Measurements from ENCODE around the gene ALOXE3. TPM values are rescaled to one million over a fixed set of nuclear protein-coding genes. Genes with fewer than 3 reads are reported as not detected.

The ALOXE3 gene
- total and polyA plus RNA-seq, 4 donors = 0.12 to 0.68 (median 0.28) TPM; not detected in 1

- ATAC-seq (ENCODE audit: insufficient read depth, low FRiP score) = peak; percentile 35
- WGBS, 2 donors = 51 to 55% methylated on average over 9 of the region's 9 CpGs
Measured at GRCh38 chr17:8068736-8069586, 49.4 kb downstream of the ALOXE3 start.

GRCh38 chr17:8067806-8068205 is 50.5 kb downstream of the ALOXE3 start:
- 57 to 62% methylated on average over 4 of the region's 4 CpGs for WGBS, 2 donors
- no peaks in the 10 kb centered on the region for H3K36me3 ChIP-seq (ENCODE audit: control insufficient read depth in 4 of 4, insufficient read depth in 4 of 4, low read length in 4 of 4)
- ATAC-seq (ENCODE audit: insufficient read depth, low FRiP score) (no peak), DNase-seq (no peak)
- no peak overlapping the region for H3K27ac ChIP-seq (ENCODE audit: low read depth in 1 of 2, low read length in 1 of 2)
- no peak for TF ChIP-seq CTCF (IDR thresholded peaks at IDR 0.05; ENCODE audit: control extremely low read depth, extremely low read depth)
- no peaks in the 10 kb centered on the region for H3K9me3 ChIP-seq (ENCODE audit: control insufficient read depth in 4 of 4, insufficient read depth in 3 of 4, low read length in 3 of 4)
- no peak overlapping the region for H3K4me3 ChIP-seq
- H3K27me3 ChIP-seq (ENCODE audit: control insufficient read depth in 3 of 3, insufficient read depth in 3 of 3, low read length in 2 of 3) = peaks cover 0 to 46% (median 42%) of the 10 kb centered on the region in 3 donors
- peaks cover 0 to 13% (median 2%) of the 10 kb centered on the region in 5 donors for H3K4me1 ChIP-seq (ENCODE audit: control insufficient read depth in 5 of 5, insufficient read depth in 5 of 5, low read length in 5 of 5)
- no peak overlapping the region for H3K9ac ChIP-seq (ENCODE audit: insufficient read depth in 1 of 2, low read length in 2 of 2)

More at GRCh38 chr17:8068736-8069586, 49.4 kb downstream of the ALOXE3 start:
- Histone ChIP-seq H3K36me3 (ENCODE audit: control insufficient read depth in 4 of 4, insufficient read depth in 4 of 4, low read length in 4 of 4) (no peaks in the 10 kb centered on the region), H3K9ac (ENCODE audit: insufficient read depth in 1 of 2, low read length in 2 of 2) (no peak overlapping the region), H3K4me1 (ENCODE audit: control insufficient read depth in 5 of 5, insufficient read depth in 5 of 5, low read length in 5 of 5) (peaks cover 0 to 21% (median 0%) of the 10 kb centered on the region in 5 donors), H3K27me3 (ENCODE audit: control insufficient read depth in 3 of 3, insufficient read depth in 3 of 3, low read length in 2 of 3) (peaks cover 0 to 47% (median 42%) of the 10 kb centered on the region in 3 donors), H3K9me3 (ENCODE audit: control insufficient read depth in 4 of 4, insufficient read depth in 3 of 4, low read length in 3 of 4) (no peaks in the 10 kb centered on the region), H3K4me3 (no peak overlapping the region), H3K27ac (ENCODE audit: low read depth in 1 of 2, low read length in 1 of 2) (peak overlapping the region in 1 of 2 donors; percentile 5)
- TF ChIP-seq CTCF (IDR thresholded peaks at IDR 0.05; ENCODE audit: control extremely low read depth, extremely low read depth) = no peak
- no peak for DNase-seq

DNA sequence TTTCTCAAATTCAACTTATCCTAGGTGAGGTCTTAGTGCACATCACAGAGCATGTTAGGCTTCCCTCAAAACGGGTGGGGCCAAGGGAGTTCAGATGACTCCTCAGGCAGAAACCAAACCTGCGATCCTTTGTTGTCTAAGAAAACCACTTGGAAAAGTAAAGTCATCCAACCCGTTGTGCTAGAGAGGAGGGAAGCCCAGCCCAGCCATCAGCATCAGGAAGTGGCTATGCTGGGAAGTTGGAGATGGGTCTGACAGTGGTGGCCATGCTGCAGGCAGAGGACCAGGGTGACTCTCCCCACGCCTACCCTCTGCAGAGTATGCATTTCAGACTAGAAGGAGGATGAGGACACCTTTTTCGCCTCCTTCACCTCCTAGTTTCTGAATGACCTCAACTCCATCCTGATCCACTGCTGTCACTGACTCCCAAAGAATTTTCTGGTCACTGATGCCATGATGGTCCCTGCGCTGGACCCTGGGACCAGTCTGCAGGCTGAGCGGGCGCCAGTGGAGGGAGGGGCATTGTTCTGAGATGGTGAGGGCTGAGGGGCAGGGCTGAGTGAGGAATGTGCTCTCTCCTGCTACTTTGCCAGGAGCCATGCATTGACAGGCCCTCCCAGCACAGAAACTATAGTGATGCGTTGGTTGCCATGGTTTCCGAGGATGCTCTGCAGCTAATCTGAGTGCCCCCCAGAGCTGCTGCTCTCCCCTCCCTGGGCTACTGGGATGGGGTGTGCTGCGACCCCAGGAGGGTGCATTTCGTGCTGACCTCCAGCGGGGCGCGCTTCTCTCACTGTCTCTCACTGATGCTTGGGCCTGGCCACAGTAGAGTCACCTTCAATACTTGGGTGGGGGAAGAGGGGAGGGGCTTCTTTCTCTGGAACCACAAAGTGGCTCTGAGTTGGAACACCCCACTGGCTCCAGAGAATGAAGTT is 51.2 kb downstream of the ALOXE3 start:
- WGBS, 2 donors = 72 to 83% methylated on average over 15 of the region's 15 CpGs
- ATAC-seq (ENCODE audit: insufficient read depth, low FRiP score) = no peak
- no peak for DNase-seq

More for the DNA sequence above, 51.2 kb downstream of the ALOXE3 start:
- TF ChIP-seq CTCF (IDR thresholded peaks at IDR 0.05; ENCODE audit: control extremely low read depth, extremely low read depth) = no peak
- Histone ChIP-seq H3K27me3 (ENCODE audit: control insufficient read depth in 3 of 3, insufficient read depth in 3 of 3, low read length in 2 of 3) (peaks cover 0 to 46% (median 44%) of the 10 kb centered on the region in 3 donors), H3K4me3 (no peak overlapping the region), H3K27ac (ENCODE audit: low read depth in 1 of 2, low read length in 1 of 2) (no peak overlapping the region), H3K9me3 (ENCODE audit: control insufficient read depth in 4 of 4, insufficient read depth in 3 of 4, low read length in 3 of 4) (no peaks in the 10 kb centered on the region), H3K4me1 (ENCODE audit: control insufficient read depth in 5 of 5, insufficient read depth in 5 of 5, low read length in 5 of 5) (peaks cover 0 to 10% (median 4%) of the 10 kb centered on the region in 5 donors), H3K9ac (ENCODE audit: insufficient read depth in 1 of 2, low read length in 2 of 2) (no peak overlapping the region), H3K36me3 (ENCODE audit: control insufficient read depth in 4 of 4, insufficient read depth in 4 of 4, low read length in 4 of 4) (no peaks in the 10 kb centered on the region)

All from lung (tissue), 12 donors.